CD8-positive, alpha-beta T cell (primary cell): Measurements from ENCODE around the gene ACSS1. TPM values are rescaled to one million over a fixed set of nuclear protein-coding genes. Genes with fewer than 3 reads are reported as not detected.

Experiments used
- total RNA-seq, 46 experiments: library from RNA in 2 of 46; stranded (reverse) in 2 of 46; gene quantifications; one replicate each; pipeline ENCODE4 v1.2.3 and lab custom pipeline; 2021 to 2026

The ACSS1 gene
- total RNA-seq, 2 experiments from 2014 or later, result 17.5 to 17.7 TPM

Other genes with a start within 250 kb of the ACSS1 start
- gene CST7, start 108.9 kb downstream of the ACSS1 start, total RNA-seq, result 10 to 100 TPM; 53.3 to 54.6 TPM
- 10 to 100 TPM; 31.0 to 31.8 TPM for gene APMAP, start 65.4 kb downstream of the ACSS1 start, total RNA-seq
- gene VSX1, start 24.0 kb upstream of the ACSS1 start, total RNA-seq, result not detected
- gene ENTPD6, start 137.6 kb upstream of the ACSS1 start, total RNA-seq, result 10 to 100 TPM; 62.4 to 70.1 TPM
- 10 to 100 TPM; 35.2 to 39.2 TPM for gene PYGB, start 189.9 kb upstream of the ACSS1 start, total RNA-seq